K562 (cell line): ENCODE measurements around the gene COL13A1. TPM values are rescaled to one million over a fixed set of nuclear protein-coding genes. Genes with fewer than 3 reads are reported as not detected.

ENCODE experiments used
- ATAC-seq: fragments of 200-7000 bp; cut with Tn5 transposase; 3 replicates; pipeline ENCODE4 v1.9.1; 2020; ENCODE audit warnings: moderate library complexity
- BruUV-seq: library from RNA; stranded (reverse); fragments of 400-500 nt; replicated peaks from 2 replicates; lab custom pipeline; 2021; lab: Mats Ljungman, UMichigan
- CTCF ChIA-PET: fragments of 300-600 bp; formaldehyde crosslinking; extraction: SDS; loops from one replicate; lab custom pipeline; 2021; ENCODE audit warnings: low intra/inter-chr PET ratio; lab: Yijun Ruan, JAX
- POLR2A ChIA-PET: fragments of 300-600, 350-650 bp; sonication (Branson Sonifier 250); formaldehyde crosslinking; extraction: SDS; loops from one replicate; lab custom pipeline; 2021; ENCODE audit warnings: antibody characterized with exemption, inconsistent platforms; lab: Yijun Ruan, JAX
- DNase-seq, 4 experiments: peaks; one replicate each; pipeline versions ENCODE4 v3.0.0 to v3.0.0-alpha.2; 2011 to 2018; ENCODE audit warnings: low spot score in 3 of 4, mixed read lengths in 3 of 4; ENCODE audit errors: extremely low read depth in 1 of 4
- FAIRE-seq: peaks from 2 replicates; lab custom pipeline; 2011; peaks lifted over from hg19 to GRCh38; lab: Jason Lieb, UNC
- H2AFZ ChIP-seq: 2 replicates; pipeline ENCODE4 v1.6.0; 2011; ENCODE audit warnings: low read depth, low read length, control low read depth, inconsistent platforms
- H3K27ac ChIP-seq: fragments of 200-600 bp; 3 replicates; pipeline ENCODE4 v1.8.0; 2011; ENCODE audit warnings: low read depth, mild to moderate bottlenecking, control low read depth, inconsistent platforms, low read length, moderate library complexity, mixed read lengths; ENCODE audit errors: extremely low read depth
- H3K27me3 ChIP-seq, 2 experiments: fragments of 300-600 bp in 1 of 2; 2 replicates in 1 of 2; 3 replicates in 1 of 2; pipeline versions ENCODE4 v1.6.0 to v1.8.0; 2011; ENCODE audit warnings: inconsistent platforms in 2 of 2, low read length in 2 of 2, mild to moderate bottlenecking in 1 of 2, mixed read lengths in 1 of 2, moderate library complexity in 1 of 2; ENCODE audit not compliant: control insufficient read depth in 2 of 2, insufficient read depth in 2 of 2
- H3K36me3 ChIP-seq: fragments of 300-600 bp; 3 replicates; pipeline ENCODE4 v1.8.0; 2011; ENCODE audit warnings: mild to moderate bottlenecking, low read length, inconsistent platforms; ENCODE audit not compliant: control insufficient read depth, insufficient read depth
- H3K4me1 ChIP-seq, 2 experiments: fragments of 200-600 bp in 1 of 2; replicated peaks in 1 of 2; 2 replicates in 1 of 2; 3 replicates in 1 of 2; pipeline versions ENCODE4 v1.5.1 to v1.8.0; 2011; ENCODE audit warnings: inconsistent platforms in 2 of 2, low read length in 2 of 2, mild to moderate bottlenecking in 1 of 2, mixed read lengths in 1 of 2, moderate library complexity in 1 of 2; ENCODE audit not compliant: control insufficient read depth in 2 of 2, insufficient read depth in 2 of 2
- H3K4me2 ChIP-seq: 2 replicates; pipeline ENCODE4 v1.6.1; 2011; ENCODE audit warnings: low read length, control low read depth, inconsistent platforms, mixed read lengths; ENCODE audit not compliant: insufficient read depth
- H3K4me3 ChIP-seq: fragments of 200-600 bp; sonication (generic), shearing (Covaris generic); 2 replicates; pipeline ENCODE4 v1.5.1; 2016; ENCODE audit warnings: control low read depth, inconsistent platforms
- H3K79me2 ChIP-seq: fragments of 200-600 bp; 3 replicates; pipeline ENCODE4 v1.8.0; 2011; ENCODE audit warnings: low read length, inconsistent platforms; ENCODE audit not compliant: control insufficient read depth, insufficient read depth
- H3K9ac ChIP-seq, 2 experiments: 2 replicates each; pipeline versions ENCODE4 v1.6.0 to v1.6.1; 2011; ENCODE audit warnings: low read depth in 2 of 2, low read length in 2 of 2, control low read depth in 1 of 2, inconsistent platforms in 1 of 2, mild to moderate bottlenecking in 1 of 2, mixed read lengths in 1 of 2; ENCODE audit not compliant: insufficient read depth in 1 of 2
- H3K9me1 ChIP-seq: one replicate; pipeline ENCODE4 v1.6.0; 2011; ENCODE audit warnings: inconsistent platforms, mild to moderate bottlenecking, low read length, moderate library complexity; ENCODE audit not compliant: control insufficient read depth, insufficient read depth
- H3K9me3 ChIP-seq: replicated peaks from 2 replicates; pipeline ENCODE4 v1.5.1; 2011; ENCODE audit warnings: low read depth, low read length, inconsistent platforms; ENCODE audit not compliant: control insufficient read depth, insufficient read depth
- H4K20me1 ChIP-seq: replicated peaks from 2 replicates; pipeline ENCODE4 v1.6.1; 2011; ENCODE audit warnings: low read length, inconsistent platforms, mixed read lengths; ENCODE audit not compliant: control insufficient read depth, insufficient read depth
- ZNF263 ChIP-seq: sonication (generic); formaldehyde crosslinking; IDR thresholded peaks from 2 replicates; pipeline ENCODE4 v1.8.0; 2022; ENCODE audit warnings: mild to moderate bottlenecking, missing genetic modification reagents, borderline replicate concordance
- WGBS: fragments of 100-300 bp; shearing (Covaris generic); methylation state at CpG from one replicate; pipeline ENCODE4 v1.1.6; 2016; ENCODE audit warnings: low coverage, mixed read lengths; ENCODE audit not compliant: insufficient coverage; ENCODE audit errors: missing lambda C conversion rate; 5-methylcytosine and 5-hydroxymethylcytosine counted together
- in situ Hi-C: fragments of 300-500 bp; cut with MboI; formaldehyde crosslinking; loops from 4 replicates; pipeline ENCODE4 v1.15.0; 2018; ENCODE audit warnings: inconsistent platforms, mixed read lengths
- intact Hi-C: fragments of 100-400 bp; cut with micrococcal nuclease; formaldehyde crosslinking; loops from 2 replicates; pipeline ENCODE4 v1.14.2; 2022
- polyA plus RNA-seq, 8 experiments: library from polyadenylated mRNA; depleted of rRNA in 4 of 8; stranded (reverse) in 5 of 8; unstranded in 3 of 8; fragments of >200 nt; fragmentation: Nextera tagmentation in 2 of 8; fragmentation: Illumina TruSeq in 1 of 8; extraction: Ambion mirVana in 2 of 8; extraction: Trizol in 1 of 8; gene quantifications; 2 replicates each; pipeline versions ENCODE4 v1.2.1 to v1.2.3, GENCODE V29; 2011 to 2014; ENCODE audit warnings: inconsistent platforms in 1 of 8, missing spikeins in 1 of 8
- total RNA-seq, 7 experiments: library from RNA; depleted of rRNA in 6 of 7; stranded (reverse); fragments of >200 nt in 6 of 7; fragmentation: Illumina TruSeq in 2 of 7; extraction: Trizol in 2 of 7; gene quantifications; 2 replicates each; pipeline versions ENCODE4 v1.2.1 to v1.2.3, GENCODE V29; 2011 to 2021; ENCODE audit warnings: low replicate concordance in 1 of 7
- TF ChIP-seq, protein P1 (sequence below): sonication (generic); formaldehyde crosslinking; IDR thresholded peaks from 2 replicates; pipeline ENCODE4 v1.8.1; 2023; ENCODE audit warnings: mild to moderate bottlenecking, missing genetic modification reagents

Gene COL13A1
- total and polyA plus RNA-seq, 9 of the 15 experiments (the other 6 are each of a cell fraction or from before 2014, with no cell fraction given) = not detected

DNA sequence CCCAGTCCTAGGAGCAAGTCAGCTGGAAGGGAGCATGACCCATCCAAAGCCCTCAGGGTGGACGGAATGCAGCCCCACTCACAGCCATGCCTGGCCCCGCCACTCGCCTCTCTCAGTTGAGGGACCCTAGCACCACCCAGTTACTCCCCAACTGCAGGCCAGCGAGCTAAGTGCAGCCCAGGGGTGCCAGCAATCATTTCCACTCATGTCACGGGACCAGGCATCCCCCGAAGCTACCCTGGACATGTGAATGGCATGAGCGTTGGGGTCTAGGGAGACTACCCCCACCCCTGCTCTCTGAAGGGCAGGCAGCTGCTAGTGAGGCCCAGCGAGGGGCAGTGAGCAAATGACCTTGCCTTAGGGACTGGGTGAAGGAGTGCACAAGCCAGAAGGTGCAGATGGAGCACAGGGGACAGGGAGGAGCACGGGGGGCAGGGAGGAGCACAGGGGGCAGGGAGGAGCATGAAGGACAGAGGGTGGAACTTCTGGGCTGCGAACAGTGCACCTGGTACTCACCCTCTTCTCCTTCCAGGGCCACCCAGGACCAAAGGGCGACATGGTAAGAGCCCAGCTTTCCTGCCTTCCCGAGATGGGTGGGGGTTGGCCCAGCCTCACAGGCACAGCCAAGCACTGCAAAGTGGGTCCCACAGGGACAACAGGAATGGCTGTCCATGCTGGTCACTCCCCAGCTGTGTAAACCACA, 87.3 kb downstream of the COL13A1 start:
- H2AFZ ChIP-seq = no peak overlapping the region
- ATAC-seq (no peak), FAIRE-seq (no peak), DNase-seq (no peak)
- no peak overlapping the region for H3K4me2 ChIP-seq
- BruUV-seq = no TSS peak
- ChIA-PET CTCF (no interaction called here), POLR2A (interaction anchor here (0.6 to 1.3 kb wide), 2 partner anchors 10 to 227 kb away, joined by 3 read pairs; no protein-coding TSS in a partner anchor)
- peaks cover 2% of the 10 kb centered on the region for H3K9me1 ChIP-seq
- intact Hi-C loops (no loop called here), in situ Hi-C loops (no loop called here)
- peaks cover 25% of the 10 kb centered on the region for H4K20me1 ChIP-seq
- 2% methylated on average over 12 of the region's 12 CpGs for WGBS
- H3K4me1 ChIP-seq = no peaks in the 10 kb centered on the region; a peak in 2 of 5 replicates
- H3K9me3 ChIP-seq = no peaks in the 10 kb centered on the region
- peak; percentile 83 for TF ChIP-seq ZNF263 (CRISPR knock-in tag)
- TF ChIP-seq, protein P1, sequence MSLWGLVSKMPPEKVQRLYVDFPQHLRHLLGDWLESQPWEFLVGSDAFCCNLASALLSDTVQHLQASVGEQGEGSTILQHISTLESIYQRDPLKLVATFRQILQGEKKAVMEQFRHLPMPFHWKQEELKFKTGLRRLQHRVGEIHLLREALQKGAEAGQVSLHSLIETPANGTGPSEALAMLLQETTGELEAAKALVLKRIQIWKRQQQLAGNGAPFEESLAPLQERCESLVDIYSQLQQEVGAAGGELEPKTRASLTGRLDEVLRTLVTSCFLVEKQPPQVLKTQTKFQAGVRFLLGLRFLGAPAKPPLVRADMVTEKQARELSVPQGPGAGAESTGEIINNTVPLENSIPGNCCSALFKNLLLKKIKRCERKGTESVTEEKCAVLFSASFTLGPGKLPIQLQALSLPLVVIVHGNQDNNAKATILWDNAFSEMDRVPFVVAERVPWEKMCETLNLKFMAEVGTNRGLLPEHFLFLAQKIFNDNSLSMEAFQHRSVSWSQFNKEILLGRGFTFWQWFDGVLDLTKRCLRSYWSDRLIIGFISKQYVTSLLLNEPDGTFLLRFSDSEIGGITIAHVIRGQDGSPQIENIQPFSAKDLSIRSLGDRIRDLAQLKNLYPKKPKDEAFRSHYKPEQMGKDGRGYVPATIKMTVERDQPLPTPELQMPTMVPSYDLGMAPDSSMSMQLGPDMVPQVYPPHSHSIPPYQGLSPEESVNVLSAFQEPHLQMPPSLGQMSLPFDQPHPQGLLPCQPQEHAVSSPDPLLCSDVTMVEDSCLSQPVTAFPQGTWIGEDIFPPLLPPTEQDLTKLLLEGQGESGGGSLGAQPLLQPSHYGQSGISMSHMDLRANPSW = no peak
- H3K9ac ChIP-seq = no peak overlapping the region
- H3K79me2 ChIP-seq = no peaks in the 10 kb centered on the region
- H3K4me3 ChIP-seq = no peak overlapping the region
- no peaks in the 10 kb centered on the region for H3K36me3 ChIP-seq
- H3K27ac ChIP-seq = no peak overlapping the region
- peaks cover 4 to 37% of the 10 kb centered on the region in 2 experiments; a peak in 4 of 5 replicates for H3K27me3 ChIP-seq
